Central memory CD8-positive, alpha-beta T cell (primary cell): ENCODE results near the gene RALA.
"Not testable (repeated sequence)": the region's sequence is repeated elsewhere in the genome, so short reads cannot be mapped to it uniquely, and the experiment has no call there.

Source experiments
- ATAC-seq: fragments of 150-1000 bp; cut with Tn5 transposase; replicated peaks from 2 replicates; pipeline ENCODE4 v1.10.0; 2022; ENCODE audit warnings: mild to moderate bottlenecking, moderate FRiP score, moderate number of reproducible peaks; ENCODE audit not compliant: poor library complexity, severe bottlenecking; ENCODE audit errors: extremely low read depth
- DNase-seq, 2 donors: peaks; one replicate each; pipeline ENCODE4 v3.0.0; 2021; ENCODE audit warnings: low spot score in 2 of 2
- H3K27ac Mint-ChIP-seq: one replicate; pipeline ENCODE4 v1.8.0; 2022; ENCODE audit warnings: low read depth, mild to moderate bottlenecking, moderate library complexity, mixed read lengths
- H3K27me3 Mint-ChIP-seq: one replicate; pipeline ENCODE4 v1.8.0; 2022; ENCODE audit warnings: mixed read lengths
- H3K36me3 Mint-ChIP-seq: one replicate; pipeline ENCODE4 v1.8.0; 2022; ENCODE audit warnings: mild to moderate bottlenecking, moderate library complexity, mixed read lengths; ENCODE audit not compliant: insufficient read depth
- H3K4me1 Mint-ChIP-seq: one replicate; pipeline ENCODE4 v1.8.0; 2022; ENCODE audit warnings: mixed read lengths
- H3K4me3 Mint-ChIP-seq: one replicate; pipeline ENCODE4 v1.8.0; 2022; ENCODE audit warnings: mild to moderate bottlenecking, moderate library complexity, mixed read lengths
- H3K9me3 Mint-ChIP-seq: one replicate; pipeline ENCODE4 v1.8.0; 2022; ENCODE audit warnings: mixed read lengths

The RALA gene

DNA sequence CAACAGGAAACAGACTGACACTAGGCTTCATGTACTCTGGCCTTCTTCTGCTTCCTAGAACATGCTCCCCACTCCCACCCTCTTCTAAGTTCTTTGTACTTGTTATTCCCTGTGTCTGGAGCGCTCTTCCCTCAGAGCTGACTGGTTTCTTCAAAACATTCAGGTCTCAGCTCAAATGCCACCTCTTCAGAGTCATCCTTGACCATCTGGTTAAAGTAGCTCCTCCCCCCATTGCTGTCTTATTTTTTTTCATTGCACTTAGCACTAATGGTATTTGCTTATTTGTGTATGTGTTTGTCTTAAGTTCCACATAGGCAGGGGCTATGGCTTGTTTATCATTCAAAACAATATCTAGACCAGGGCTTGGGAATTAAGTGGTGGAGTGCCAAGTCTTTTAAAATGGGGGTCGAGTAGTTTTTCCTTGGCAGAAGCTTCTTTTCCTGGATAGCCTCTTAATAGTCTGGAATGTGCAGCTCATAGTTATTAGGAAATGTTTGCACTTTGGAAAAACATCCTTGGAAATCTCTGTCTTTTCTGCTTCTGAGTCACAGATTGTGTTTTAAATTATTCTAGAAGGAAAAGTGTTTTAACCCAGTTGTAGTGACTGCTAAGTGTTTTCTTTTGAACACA, 60.0 kb downstream of the RALA start:
- Mint-ChIP-seq H3K36me3 (peaks cover 8% of the 10 kb centered on the region), H3K27ac (peak overlapping the region; percentile 18), H3K9me3 (no peaks in the 10 kb centered on the region), H3K4me1 (peaks cover 41% of the 10 kb centered on the region), H3K4me3 (no peak overlapping the region), H3K27me3 (no peaks in the 10 kb centered on the region)
- DNase-seq: no peak
- no peak for ATAC-seq

DNA sequence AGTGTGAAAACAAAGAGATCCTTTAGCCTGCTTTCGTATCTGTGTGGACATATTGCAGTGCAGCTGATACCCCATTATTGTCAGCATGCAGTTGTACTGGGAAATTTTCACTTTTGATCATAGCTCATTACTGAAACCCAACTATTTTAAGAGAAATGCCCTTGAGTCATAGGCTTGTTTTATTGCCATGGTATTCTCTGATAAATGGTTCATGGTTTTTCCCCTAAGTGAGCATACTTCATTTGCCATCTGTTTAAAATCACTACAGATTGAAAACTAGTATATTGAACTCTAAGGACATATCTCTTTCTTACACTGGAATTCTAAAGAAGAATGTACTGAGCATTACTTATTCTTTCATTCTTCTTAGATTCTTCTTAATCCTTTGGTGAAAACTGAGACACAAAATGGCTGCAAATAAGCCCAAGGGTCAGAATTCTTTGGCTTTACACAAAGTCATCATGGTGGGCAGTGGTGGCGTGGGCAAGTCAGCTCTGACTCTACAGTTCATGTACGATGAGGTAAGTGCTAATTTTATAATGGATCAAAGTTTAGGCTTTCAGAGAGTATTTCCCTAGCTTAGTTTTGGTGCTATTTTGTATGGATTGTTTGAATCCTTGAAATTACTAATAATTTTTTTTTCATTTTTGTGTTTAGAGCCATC, 63.0 kb downstream of the RALA start:
- H3K4me3 Mint-ChIP-seq: no peak overlapping the region
- no peak overlapping the region for H3K27ac Mint-ChIP-seq
- DNase-seq: no peak
- H3K4me1 Mint-ChIP-seq: peaks cover 25% of the 10 kb centered on the region
- no peak for ATAC-seq
- H3K9me3 Mint-ChIP-seq: no peaks in the 10 kb centered on the region
- no peaks in the 10 kb centered on the region for H3K27me3 Mint-ChIP-seq
- peaks cover 12% of the 10 kb centered on the region for H3K36me3 Mint-ChIP-seq

DNA sequence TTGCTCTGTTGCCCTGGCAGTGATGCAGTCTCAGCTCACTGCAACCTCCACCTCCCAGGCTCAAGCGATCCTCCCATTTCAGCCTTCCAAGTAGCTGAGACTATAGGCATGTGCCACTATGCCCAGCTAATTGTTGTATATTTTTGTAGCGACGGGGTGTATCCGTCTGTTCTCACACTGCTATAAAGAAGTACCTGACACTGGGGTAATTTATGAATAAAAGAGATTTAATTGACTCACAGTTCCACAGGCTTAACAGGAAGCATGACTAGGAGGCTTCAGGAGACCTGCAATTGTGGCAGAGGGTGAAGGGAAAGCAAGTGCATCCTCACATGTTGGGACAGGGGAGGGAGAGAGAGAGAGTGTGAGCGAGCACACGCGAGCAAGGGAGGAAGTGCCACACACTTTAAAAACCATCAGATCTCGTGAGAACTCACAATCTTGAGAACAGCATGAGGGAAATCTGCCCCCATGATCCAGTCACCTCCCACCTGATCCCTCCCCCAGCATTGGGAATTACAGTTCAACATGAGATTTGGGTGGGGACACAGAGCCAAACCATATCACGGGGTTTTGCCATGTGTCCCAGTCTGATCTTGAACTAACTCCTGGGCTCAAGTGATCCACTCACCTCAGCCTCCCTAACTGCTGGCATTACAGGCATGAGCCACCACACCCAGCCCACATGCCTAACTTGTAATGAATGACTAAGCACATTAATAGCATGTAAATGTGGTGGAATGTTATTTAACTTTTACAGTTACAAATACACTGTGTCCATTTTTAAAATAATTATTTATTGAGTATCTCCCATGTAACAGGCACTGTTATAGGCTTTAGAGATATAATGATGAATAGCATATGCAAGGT, 65.5 kb downstream of the RALA start:
- no peak for DNase-seq
- no peak for ATAC-seq
- Mint-ChIP-seq H3K4me3 (no peak overlapping the region), H3K36me3 (peaks cover 12% of the 10 kb centered on the region), H3K27ac (no peak overlapping the region), H3K27me3 (no peaks in the 10 kb centered on the region), H3K9me3 (peaks cover 4% of the 10 kb centered on the region), H3K4me1 (peaks cover 7% of the 10 kb centered on the region)

DNA sequence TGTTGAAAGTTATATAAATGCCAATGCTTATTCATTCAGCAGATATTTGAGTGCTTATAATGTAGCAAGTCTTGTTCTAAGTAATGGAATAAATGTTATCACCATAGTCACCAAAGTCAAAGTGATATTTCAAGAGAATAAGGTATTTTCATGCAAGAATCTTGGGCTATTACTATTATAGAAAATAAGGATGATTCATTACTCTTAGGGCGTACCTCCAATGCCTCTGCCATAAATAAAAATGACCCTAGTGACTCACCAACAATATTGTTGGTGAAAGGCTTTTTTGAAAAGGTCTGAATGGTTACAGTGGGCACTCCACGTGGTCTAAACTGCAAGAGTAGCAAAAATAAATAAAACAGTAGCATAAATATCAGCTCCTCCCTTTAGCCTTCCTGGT, 68.4 kb downstream of the RALA start:
- Mint-ChIP-seq H3K9me3 (peaks cover 4% of the 10 kb centered on the region), H3K4me3 (no peak overlapping the region), H3K4me1 (no peaks in the 10 kb centered on the region), H3K27me3 (no peaks in the 10 kb centered on the region), H3K27ac (no peak overlapping the region), H3K36me3 (peaks cover 12% of the 10 kb centered on the region)
- no peak for ATAC-seq
- no peak for DNase-seq

DNA sequence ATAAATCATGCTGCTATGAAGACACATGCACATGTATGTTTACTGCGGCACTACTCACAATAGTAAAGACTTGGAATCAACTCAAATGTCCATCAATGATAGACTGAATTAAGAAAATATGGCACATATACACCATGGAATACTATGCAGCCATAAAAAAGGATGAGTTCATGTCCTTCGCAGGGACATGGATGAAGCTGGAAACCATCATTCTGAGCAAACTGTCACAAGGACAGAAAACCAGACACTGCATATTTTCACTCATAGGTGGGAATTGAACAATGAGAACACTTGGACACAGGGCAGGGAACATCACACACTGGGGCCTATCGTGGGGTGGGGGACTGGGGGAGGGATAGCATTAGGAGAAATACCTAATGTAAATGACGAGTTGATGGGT, 69.7 kb downstream of the RALA start:
- not testable (repeated sequence) for DNase-seq, ATAC-seq, H3K4me3 Mint-ChIP-seq, H3K9me3 Mint-ChIP-seq, H3K4me1 Mint-ChIP-seq, H3K27me3 Mint-ChIP-seq, H3K27ac Mint-ChIP-seq
- H3K36me3 Mint-ChIP-seq: peaks cover 21% of the 10 kb centered on the region

DNA sequence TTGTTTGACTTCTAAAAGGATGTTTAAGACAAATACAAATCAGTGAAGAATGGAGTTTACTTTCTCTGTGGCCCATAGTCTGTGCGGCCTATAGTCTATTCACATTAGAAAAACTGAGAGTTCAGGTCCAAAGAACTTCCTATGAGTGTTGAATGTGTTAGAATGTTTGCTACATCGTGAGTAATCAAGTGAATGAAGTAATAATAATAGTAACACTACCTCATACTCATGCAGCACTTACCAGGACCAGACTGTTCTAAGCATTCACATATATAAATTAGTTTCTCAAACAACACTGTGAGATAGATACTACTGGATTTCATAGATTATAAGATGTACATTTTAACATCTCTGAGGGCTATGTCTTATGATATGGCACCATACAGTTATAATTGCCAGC, 70.4 kb downstream of the RALA start:
- H3K27ac Mint-ChIP-seq: no peak overlapping the region
- DNase-seq (no peak), ATAC-seq (no peak)
- no peaks in the 10 kb centered on the region for H3K27me3 Mint-ChIP-seq
- H3K4me1 Mint-ChIP-seq: no peaks in the 10 kb centered on the region
- H3K4me3 Mint-ChIP-seq: no peak overlapping the region
- peaks cover 4% of the 10 kb centered on the region for H3K9me3 Mint-ChIP-seq
- H3K36me3 Mint-ChIP-seq: peaks cover 21% of the 10 kb centered on the region

DNA sequence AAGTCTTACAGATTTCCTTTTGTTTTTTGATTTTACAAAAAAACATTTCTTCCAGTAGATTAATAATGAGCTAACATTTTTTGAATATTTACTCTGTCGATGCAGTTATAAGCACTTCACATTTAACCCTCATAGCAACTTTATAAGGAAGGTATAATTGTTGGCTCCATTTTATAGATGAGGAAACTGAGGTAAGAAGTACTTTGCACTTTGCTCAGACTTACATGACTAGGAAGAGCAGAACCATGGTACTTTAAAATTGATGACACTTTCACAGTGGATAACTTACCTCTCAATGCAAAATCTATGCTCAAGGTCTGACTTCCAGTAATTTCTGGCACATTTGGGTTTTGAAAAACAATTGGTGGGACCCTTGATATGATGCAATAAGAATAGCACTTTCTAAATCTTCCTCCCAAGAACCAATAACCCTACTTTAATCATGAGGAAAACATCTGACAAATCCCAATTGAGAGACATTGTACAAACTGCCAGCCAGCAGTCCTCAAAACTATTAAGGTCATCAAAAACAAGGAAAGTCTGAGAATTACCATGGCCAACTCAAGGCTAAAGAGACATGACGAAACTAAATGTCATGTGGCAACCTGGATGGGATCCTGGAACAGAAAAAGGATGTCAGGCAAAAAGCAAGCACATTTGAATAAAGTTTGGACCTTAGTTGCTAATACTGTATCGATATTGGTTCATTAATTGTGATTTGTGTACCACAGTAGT, 72.6 kb downstream of the RALA start:
- Mint-ChIP-seq H3K36me3 (peaks cover 24% of the 10 kb centered on the region), H3K4me3 (no peak overlapping the region), H3K9me3 (peaks cover 4% of the 10 kb centered on the region), H3K4me1 (no peaks in the 10 kb centered on the region), H3K27me3 (no peaks in the 10 kb centered on the region), H3K27ac (no peak overlapping the region)
- ATAC-seq (no peak), DNase-seq (no peak)

DNA sequence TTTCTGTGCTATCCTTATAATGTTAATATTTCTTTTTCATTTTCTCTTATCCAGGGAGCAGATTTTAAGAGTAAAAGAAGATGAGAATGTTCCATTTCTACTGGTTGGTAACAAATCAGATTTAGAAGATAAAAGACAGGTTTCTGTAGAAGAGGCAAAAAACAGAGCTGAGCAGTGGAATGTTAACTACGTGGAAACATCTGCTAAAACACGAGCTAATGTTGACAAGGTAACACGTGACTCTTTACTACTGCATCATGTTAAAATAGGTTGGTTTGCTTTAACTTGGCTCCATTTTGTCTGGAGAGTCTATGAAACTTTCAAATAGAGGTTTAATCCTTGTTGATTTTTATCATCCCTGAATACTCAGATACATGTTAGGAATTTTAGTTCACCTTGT, 73.3 kb downstream of the RALA start:
- H3K36me3 Mint-ChIP-seq: peaks cover 25% of the 10 kb centered on the region
- peaks cover 4% of the 10 kb centered on the region for H3K9me3 Mint-ChIP-seq
- ATAC-seq: no peak
- DNase-seq: no peak
- H3K27me3 Mint-ChIP-seq: no peaks in the 10 kb centered on the region
- no peaks in the 10 kb centered on the region for H3K4me1 Mint-ChIP-seq
- H3K4me3 Mint-ChIP-seq: no peak overlapping the region
- no peak overlapping the region for H3K27ac Mint-ChIP-seq

DNA sequence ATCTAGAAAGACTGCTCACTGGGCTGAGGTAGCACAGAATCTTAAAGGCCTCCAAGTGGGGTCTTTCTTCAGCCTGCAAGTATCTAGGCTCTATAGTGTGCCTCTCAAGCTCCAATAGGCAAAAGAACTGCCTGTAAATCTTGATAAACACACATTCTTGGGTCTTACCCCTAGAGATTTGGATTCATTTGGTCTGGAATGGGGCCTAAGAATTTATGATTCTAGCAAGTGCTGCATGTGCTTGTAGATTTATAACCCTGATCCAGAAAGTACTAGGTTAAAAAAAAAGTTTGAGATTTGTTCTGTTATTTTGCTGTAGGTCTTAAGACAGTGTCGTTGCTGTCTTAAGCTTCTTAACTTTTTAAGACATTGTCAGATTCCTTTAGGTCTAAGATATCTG, 74.1 kb downstream of the RALA start:
- Mint-ChIP-seq H3K9me3 (peaks cover 4% of the 10 kb centered on the region), H3K36me3 (peaks cover 22% of the 10 kb centered on the region), H3K4me3 (no peak overlapping the region), H3K27ac (peak overlapping the region; percentile 17), H3K4me1 (no peaks in the 10 kb centered on the region), H3K27me3 (no peaks in the 10 kb centered on the region)
- DNase-seq (no peak), ATAC-seq (no peak)

DNA sequence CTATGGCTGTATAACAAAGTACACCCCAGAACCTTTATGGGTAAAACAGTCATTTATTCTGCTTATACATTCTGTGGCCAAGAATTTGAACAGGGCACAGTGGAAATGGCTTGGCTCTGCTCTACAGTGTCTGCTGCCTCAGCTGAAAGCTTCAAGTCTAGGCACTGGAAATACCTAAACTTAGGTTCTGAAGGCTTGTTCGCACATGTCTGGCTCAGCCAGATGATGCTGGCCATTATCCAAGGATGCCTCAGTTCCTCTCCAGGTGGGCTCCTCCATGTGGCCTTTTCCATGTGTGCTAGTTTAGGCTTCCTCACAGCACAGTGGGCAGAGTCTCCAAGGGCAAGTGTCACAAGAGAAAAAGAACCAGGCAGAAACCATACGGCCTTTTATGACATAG, 76.8 kb downstream of the RALA start:
- no peaks in the 10 kb centered on the region for H3K9me3 Mint-ChIP-seq
- ATAC-seq (no peak), DNase-seq (no peak)
- no peak overlapping the region for H3K27ac Mint-ChIP-seq
- H3K4me3 Mint-ChIP-seq: no peak overlapping the region
- no peaks in the 10 kb centered on the region for H3K4me1 Mint-ChIP-seq
- H3K27me3 Mint-ChIP-seq: no peaks in the 10 kb centered on the region
- peaks cover 25% of the 10 kb centered on the region for H3K36me3 Mint-ChIP-seq

DNA sequence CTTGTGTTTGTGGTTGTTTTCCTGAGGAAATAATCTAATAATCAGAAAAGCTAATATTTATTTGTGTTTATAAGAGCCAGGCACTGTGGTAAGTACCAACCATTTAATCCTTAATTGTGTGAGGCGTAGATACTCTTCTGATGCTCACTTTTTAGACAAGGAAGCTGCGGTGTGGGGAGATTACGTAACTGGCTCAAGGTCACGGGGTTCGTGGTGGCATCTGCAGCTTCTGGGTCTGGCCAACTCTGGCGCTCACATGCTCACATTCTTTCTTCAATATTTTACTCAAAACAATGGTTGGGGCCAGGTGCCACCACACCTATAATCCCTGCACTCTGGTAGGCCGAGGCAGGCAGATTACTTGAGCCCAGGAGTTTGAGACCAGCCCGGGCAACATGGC, 77.6 kb downstream of the RALA start:
- H3K4me3 Mint-ChIP-seq: no peak overlapping the region
- ATAC-seq: no peak
- no peaks in the 10 kb centered on the region for H3K9me3 Mint-ChIP-seq
- no peak for DNase-seq
- H3K4me1 Mint-ChIP-seq: no peaks in the 10 kb centered on the region
- H3K27ac Mint-ChIP-seq: no peak overlapping the region
- peaks cover 26% of the 10 kb centered on the region for H3K36me3 Mint-ChIP-seq
- no peaks in the 10 kb centered on the region for H3K27me3 Mint-ChIP-seq

DNA sequence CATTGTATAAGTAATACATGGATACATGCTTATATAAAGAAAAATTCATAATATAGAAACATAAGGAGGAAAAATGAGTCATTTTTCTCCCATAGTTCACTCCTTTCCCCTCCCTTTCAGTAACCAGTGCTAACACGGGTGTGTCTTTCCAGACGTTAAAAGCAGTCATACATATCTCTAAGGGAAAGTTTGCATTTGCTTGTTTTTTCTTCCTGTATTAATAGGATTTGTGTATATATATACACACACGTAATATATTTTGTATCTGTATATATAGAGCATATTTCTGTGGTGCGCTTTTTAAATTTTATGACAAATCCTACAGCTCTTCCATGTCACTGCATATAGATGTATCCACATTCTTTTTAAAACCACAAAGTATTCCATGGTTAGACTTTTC, 78.8 kb downstream of the RALA start:
- no peaks in the 10 kb centered on the region for H3K9me3 Mint-ChIP-seq
- H3K27me3 Mint-ChIP-seq: no peaks in the 10 kb centered on the region

More for the DNA sequence above, 78.8 kb downstream of the RALA start:
- DNase-seq (no peak), ATAC-seq (no peak)
- H3K4me1 Mint-ChIP-seq: no peaks in the 10 kb centered on the region
- H3K27ac Mint-ChIP-seq: peak overlapping the region; percentile 5
- H3K4me3 Mint-ChIP-seq: no peak overlapping the region
- peaks cover 26% of the 10 kb centered on the region for H3K36me3 Mint-ChIP-seq
